Ishikawa (cell line): ENCODE data around the gene PLEKHA5.

ENCODE experiments used
- EP300 ChIP-seq: IDR thresholded peaks from 2 replicates; pipeline ENCODE4 v1.6.1; 2012; ENCODE audit warnings: borderline replicate concordance
- RAD21 ChIP-seq: IDR thresholded peaks from 2 replicates; pipeline ENCODE4 v1.6.1; 2012; ENCODE audit warnings: low read depth

- TF ChIP-seq EP300 (no peak), RAD21 (no peak)
Measured at GRCh38 chr12:19375888-19376287, 246.4 kb downstream of the PLEKHA5 start.
